ENCODE results near the gene RNF180. TPM values are rescaled to one million over a fixed set of nuclear protein-coding genes. Genes with fewer than 3 reads are reported as not detected.
A peak's percentile ranks its signal among the peaks of the same experiment; 100 is the strongest.

RNF180 gene
- polyA plus RNA-seq, 1 donor from 2014 or later, result 6.4 TPM

- Histone ChIP-seq H3K4me3 (ENCODE audit: low read length) (no peak overlapping the region), H3K36me3 (ENCODE audit: insufficient read depth, low read length) (no peaks in the 10 kb centered on the region), H3K79me2 (replicated peaks; ENCODE audit: insufficient read depth, low read length) (no peaks in the 10 kb centered on the region), H3K9me2 (ENCODE audit: insufficient read depth, low read length) (no peaks in the 10 kb centered on the region), H3F3A (ENCODE audit: insufficient read depth, low read length, poor library complexity, severe bottlenecking) (no peaks in the 10 kb centered on the region), H3K4me2 (ENCODE audit: low read length) (no peak overlapping the region), H3K9me3 (ENCODE audit: low read length) (no peaks in the 10 kb centered on the region), H4K20me1 (ENCODE audit: insufficient read depth) (no peaks in the 10 kb centered on the region), H3K27me3 (ENCODE audit: insufficient read depth, low read depth, low read length) (no peaks in the 10 kb centered on the region), H3K9ac (ENCODE audit: low read length) (no peak overlapping the region), H2AFZ (ENCODE audit: low read depth, low read length) (no peak overlapping the region), H3K27ac (ENCODE audit: low read length) (no peak overlapping the region)
- TF ChIP-seq SMC3 (conservative IDR thresholded peaks at IDR 0.05; ENCODE audit: poor library complexity) (peak; percentile 62), CTCF (IDR thresholded peaks at IDR 0.05; ENCODE audit: poor library complexity, severe bottlenecking) (peak; percentile 53), REST (IDR thresholded peaks at IDR 0.05; ENCODE audit: borderline replicate concordance) (no peak), EP300 (conservative IDR thresholded peaks at IDR 0.05; ENCODE audit: poor library complexity, severe bottlenecking) (no peak), POLR2AphosphoS5 (IDR thresholded peaks at IDR 0.05) (no peak), RAD21 (conservative IDR thresholded peaks at IDR 0.05) (peak; percentile 61)
Measured at GRCh38 chr5:64347309-64347708, 181.7 kb downstream of the RNF180 start.

DNA sequence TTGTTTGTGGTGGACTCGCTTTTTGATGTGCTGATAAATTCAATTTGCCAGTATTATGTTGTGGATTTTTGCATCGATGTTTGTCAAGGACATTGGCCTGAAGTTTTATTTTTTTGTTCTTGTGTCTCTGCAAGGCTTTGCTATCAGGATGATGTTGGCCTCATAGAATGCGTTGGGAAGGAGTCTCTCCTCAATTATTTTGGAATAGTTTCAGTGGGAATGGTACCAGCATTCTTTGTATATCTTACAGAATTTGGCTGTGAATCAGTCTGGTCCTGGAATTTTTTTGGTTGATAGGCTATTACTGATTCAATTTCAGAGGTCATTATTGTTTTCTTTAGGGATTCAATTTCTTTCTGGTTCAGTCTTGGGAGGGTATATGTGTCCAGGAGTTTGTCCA lies 198.8 kb downstream of the RNF180 start:
- Histone ChIP-seq H3K4me2 (ENCODE audit: low read length) (no peak overlapping the region), H3K27ac (ENCODE audit: low read length) (no peak overlapping the region), H3K9me2 (ENCODE audit: insufficient read depth, low read length) (no peaks in the 10 kb centered on the region), H3K9me3 (ENCODE audit: low read length) (no peaks in the 10 kb centered on the region), H3K27me3 (ENCODE audit: insufficient read depth, low read depth, low read length) (no peaks in the 10 kb centered on the region), H3K79me2 (replicated peaks; ENCODE audit: insufficient read depth, low read length) (no peaks in the 10 kb centered on the region), H3K9ac (ENCODE audit: low read length) (no peak overlapping the region), H3K36me3 (ENCODE audit: insufficient read depth, low read length) (no peaks in the 10 kb centered on the region), H4K20me1 (ENCODE audit: insufficient read depth) (no peaks in the 10 kb centered on the region), H3F3A (ENCODE audit: insufficient read depth, low read length, poor library complexity, severe bottlenecking) (no peaks in the 10 kb centered on the region), H2AFZ (ENCODE audit: low read depth, low read length) (no peak overlapping the region), H3K4me3 (ENCODE audit: low read length) (no peak overlapping the region)
- no peak for TF ChIP-seq SMC3 (conservative IDR thresholded peaks at IDR 0.05; ENCODE audit: poor library complexity)

GRCh38 chr5:64384765-64385164 lies 219.1 kb downstream of the RNF180 start:
- H4K20me1 ChIP-seq (ENCODE audit: insufficient read depth), result no peaks in the 10 kb centered on the region
- TF ChIP-seq TAF1 (IDR thresholded peaks at IDR 0.05; ENCODE audit: low read depth), result no peak
- TF ChIP-seq EZH2 (IDR thresholded peaks at IDR 0.05; ENCODE audit: borderline replicate concordance, insufficient read depth, low read length, poor library complexity, severe bottlenecking), result no peak
- no peak for TF ChIP-seq SMC3 (conservative IDR thresholded peaks at IDR 0.05; ENCODE audit: poor library complexity)
- TF ChIP-seq EP300 (conservative IDR thresholded peaks at IDR 0.05; ENCODE audit: poor library complexity, severe bottlenecking), result no peak
- TF ChIP-seq REST (IDR thresholded peaks at IDR 0.05; ENCODE audit: borderline replicate concordance), result no peak
- no peak for TF ChIP-seq RAD21 (conservative IDR thresholded peaks at IDR 0.05)
- TF ChIP-seq MXI1 (conservative IDR thresholded peaks at IDR 0.05; ENCODE audit: poor library complexity, severe bottlenecking), result no peak
- TF ChIP-seq CTCF (IDR thresholded peaks at IDR 0.05; ENCODE audit: poor library complexity, severe bottlenecking), result no peak
- TF ChIP-seq POLR2AphosphoS5 (IDR thresholded peaks at IDR 0.05), result no peak
- no peak overlapping the region for H2AFZ ChIP-seq (ENCODE audit: low read depth, low read length)
- H3K4me3 ChIP-seq (ENCODE audit: low read length), result no peak overlapping the region
- H3K36me3 ChIP-seq (ENCODE audit: insufficient read depth, low read length), result no peaks in the 10 kb centered on the region
- H3K79me2 ChIP-seq (replicated peaks; ENCODE audit: insufficient read depth, low read length), result no peaks in the 10 kb centered on the region
- no peaks in the 10 kb centered on the region for H3K9me3 ChIP-seq (ENCODE audit: low read length)
- no peaks in the 10 kb centered on the region for H3F3A ChIP-seq (ENCODE audit: insufficient read depth, low read length, poor library complexity, severe bottlenecking)
- no peaks in the 10 kb centered on the region for H3K9me2 ChIP-seq (ENCODE audit: insufficient read depth, low read length)
- no peak overlapping the region for H3K4me2 ChIP-seq (ENCODE audit: low read length)
- H3K27ac ChIP-seq (ENCODE audit: low read length), result no peak overlapping the region
- H3K27me3 ChIP-seq (ENCODE audit: insufficient read depth, low read depth, low read length), result no peaks in the 10 kb centered on the region
- no peak overlapping the region for H3K9ac ChIP-seq (ENCODE audit: low read length)
